Left ventricle myocardium superior (tissue), 1 donor: ENCODE measurements around the gene MAPK13. TPM values are rescaled to one million over a fixed set of nuclear protein-coding genes. Genes with fewer than 3 reads are reported as not detected.

Source experiments
- ATAC-seq: fragments of 200-7000 bp; cut with Tn5 transposase; one replicate; pipeline ENCODE4 v1.9.1; 2020; ENCODE audit warnings: mild to moderate bottlenecking, moderate library complexity
- DNase-seq: peaks from one replicate; pipeline ENCODE4 v3.0.0-alpha.2; 2020
- intact Hi-C: fragments of 100-400 bp; cut with micrococcal nuclease; formaldehyde crosslinking; loops from one replicate; pipeline ENCODE4 v1.11.0; 2022
- total RNA-seq: library from RNA; stranded (reverse); fragmentation: NEBNext Ultra II Directional; extraction: Animal tissue kit (Norgen Biotek cat#: 25700); gene quantifications from one replicate; pipeline ENCODE4 v1.2.1, GENCODE V29; 2021
- donor health status: DM: no; HTN: yes; CAD: no; lungs with severe emphysema.

The MAPK13 gene
- total RNA-seq, 1 donor from 2014 or later: 0.87 TPM

- intact Hi-C loops: no loop called here
- no peak for ATAC-seq
- no peak for DNase-seq
Observed at GRCh38 chr6:36187446-36187845, 57.1 kb downstream of the MAPK13 start.

Other genes with a start within 250 kb of the MAPK13 start
- 19.6 TPM for gene SRPK1, start 209.4 kb upstream of the MAPK13 start, total RNA-seq
- not detected for gene SLC26A8, start 105.9 kb upstream of the MAPK13 start, total RNA-seq
- gene MAPK14, start 102.7 kb upstream of the MAPK13 start, total RNA-seq: 27.3 TPM
- 23.5 TPM for gene BRPF3, start 66.2 kb downstream of the MAPK13 start, total RNA-seq
- not detected for gene PNPLA1, start 139.5 kb downstream of the MAPK13 start, total RNA-seq
- not detected for gene BNIP5, start 206.4 kb downstream of the MAPK13 start, total RNA-seq